Measurements from ENCODE around the gene MRLN.
"Not testable (repeated sequence)": the region's sequence is repeated elsewhere in the genome, so short reads cannot be mapped to it uniquely, and the experiment has no call there.

Gene MRLN

GRCh38 chr10:59753267-59753666 is at the start of gene MRLN:
Gene MRLN (minus strand): TSS chr10:59753455.
- no peak for DNase-seq

- DNase-seq: no peak
Measured at GRCh38 chr10:59801171-59801570, 47.9 kb upstream of the MRLN start.

GRCh38 chr10:59799421-59799820 is 46.2 kb upstream of the MRLN start:
- no peak for DNase-seq

- DNase-seq: no peak
Measured at GRCh38 chr10:59793919-59794318, 40.7 kb upstream of the MRLN start.

- DNase-seq: no peak
Measured at GRCh38 chr10:59792812-59793211, 39.6 kb upstream of the MRLN start.

GRCh38 chr10:59791601-59792000 is 38.3 kb upstream of the MRLN start:
- DNase-seq: no peak

GRCh38 chr10:59790080-59790479 is 36.8 kb upstream of the MRLN start:
- not testable (repeated sequence) for DNase-seq

- not testable (repeated sequence) for DNase-seq
Measured at GRCh38 chr10:59788914-59789313, 35.7 kb upstream of the MRLN start.

GRCh38 chr10:59787032-59787431 is 33.8 kb upstream of the MRLN start:
- not testable (repeated sequence) for DNase-seq

- not testable (repeated sequence) for DNase-seq
Measured at GRCh38 chr10:59785476-59785875, 32.2 kb upstream of the MRLN start.

- DNase-seq: no peak
Measured at GRCh38 chr10:59781511-59781910, 28.3 kb upstream of the MRLN start.

GRCh38 chr10:59779756-59780533 is 26.7 kb upstream of the MRLN start:
- no peak for DNase-seq

GRCh38 chr10:59774451-59774850 is 21.2 kb upstream of the MRLN start:
- no peak for DNase-seq

GRCh38 chr10:59773088-59773487 is 19.8 kb upstream of the MRLN start:
- no peak for DNase-seq

GRCh38 chr10:59771162-59771807 is 18.0 kb upstream of the MRLN start:
- DNase-seq: no peak

- no peak for DNase-seq
Measured at GRCh38 chr10:59770689-59771088, 17.4 kb upstream of the MRLN start.

- DNase-seq: no peak
Measured at GRCh38 chr10:59762505-59762904, 9.2 kb upstream of the MRLN start.

GRCh38 chr10:59757966-59758365 is 4.7 kb upstream of the MRLN start:
- DNase-seq: no peak

- DNase-seq: no peak
Measured at GRCh38 chr10:59754951-59755350, 1.7 kb upstream of the MRLN start.

GRCh38 chr10:59752278-59752940 is 846 bp downstream of the MRLN start:
- no peak for DNase-seq

GRCh38 chr10:59750155-59750945 is 2.9 kb downstream of the MRLN start:
- DNase-seq: no peak

GRCh38 chr10:59748834-59749233 is 4.4 kb downstream of the MRLN start:
- no peak for DNase-seq

GRCh38 chr10:59745163-59745650 is 8.0 kb downstream of the MRLN start:
- no peak for DNase-seq
